Measurements from ENCODE around the gene UBLCP1.
A peak's percentile ranks its signal among the peaks of the same experiment; 100 is the strongest.
"Not testable (repeated sequence)": the region's sequence is repeated elsewhere in the genome, so short reads cannot be mapped to it uniquely, and the experiment has no call there.

UBLCP1 gene

DNA sequence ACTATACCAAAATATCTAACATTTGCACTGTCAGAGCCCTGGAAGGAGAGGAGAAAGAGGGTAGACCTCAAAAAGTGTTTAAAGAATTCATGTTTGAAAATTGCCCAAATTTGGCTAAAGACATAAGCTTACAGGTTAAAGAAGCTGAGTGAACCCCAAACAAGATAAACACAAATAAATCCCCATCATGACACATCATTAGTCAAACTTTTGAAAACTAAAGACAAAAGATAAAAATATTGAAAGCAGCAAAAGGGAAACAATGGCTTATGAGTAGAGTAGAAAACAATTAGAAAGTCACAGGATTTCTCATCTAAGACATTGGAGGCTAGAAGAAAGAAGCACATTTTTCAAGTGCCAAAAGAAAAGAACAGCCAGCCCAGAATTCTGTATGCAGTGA lies 6.1 kb upstream of the UBLCP1 start:
- no peak for DNase-seq

DNA sequence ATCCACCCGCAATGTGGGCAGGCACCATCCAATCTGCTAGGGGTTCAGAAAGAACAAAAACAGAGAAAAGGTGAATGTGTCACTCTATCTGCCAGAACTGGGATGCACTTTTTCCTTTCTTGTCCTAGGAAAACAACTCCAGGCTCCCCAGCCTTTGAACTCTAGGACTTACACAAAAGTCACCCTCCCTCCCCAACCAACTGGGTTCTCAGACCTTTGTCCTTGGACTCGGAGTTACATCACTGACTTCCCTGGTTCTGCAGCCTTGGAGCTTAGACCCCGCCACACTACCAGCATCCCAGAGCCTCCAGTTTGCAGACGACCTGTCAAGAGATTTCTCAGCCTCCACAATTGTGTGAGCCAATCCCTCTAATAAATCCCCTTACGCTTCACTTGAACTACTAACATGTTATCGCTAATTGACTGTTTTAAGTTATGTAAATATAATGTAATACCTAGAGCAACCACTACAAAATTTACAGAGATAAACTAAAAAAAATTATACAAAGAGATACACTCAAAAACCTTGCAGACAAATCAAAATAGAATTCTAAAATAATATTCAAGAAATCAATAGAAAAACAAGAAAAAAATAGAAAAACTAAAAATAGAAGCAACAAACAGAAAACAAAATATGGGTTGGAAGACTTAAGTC lies 5.3 kb upstream of the UBLCP1 start:
- DNase-seq: no peak

DNA sequence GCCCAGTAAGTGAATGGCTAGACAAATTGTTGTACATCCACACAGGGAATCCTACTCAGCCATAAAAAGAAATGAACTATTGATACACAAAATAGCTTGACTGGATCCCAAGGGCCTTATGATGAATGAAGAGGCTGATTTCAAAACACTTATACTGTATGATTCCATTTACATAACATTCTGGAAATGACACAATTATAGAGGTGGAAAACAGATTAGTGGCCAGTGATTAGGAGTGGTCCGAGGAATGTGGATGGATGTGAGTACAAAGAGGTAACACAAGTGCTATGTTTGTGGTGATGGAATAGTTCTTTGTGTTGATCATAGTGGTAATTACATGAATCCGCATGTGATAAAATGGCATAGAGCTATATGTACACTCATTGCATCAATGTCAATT lies 4.7 kb upstream of the UBLCP1 start:
- DNase-seq: no peak

DNA sequence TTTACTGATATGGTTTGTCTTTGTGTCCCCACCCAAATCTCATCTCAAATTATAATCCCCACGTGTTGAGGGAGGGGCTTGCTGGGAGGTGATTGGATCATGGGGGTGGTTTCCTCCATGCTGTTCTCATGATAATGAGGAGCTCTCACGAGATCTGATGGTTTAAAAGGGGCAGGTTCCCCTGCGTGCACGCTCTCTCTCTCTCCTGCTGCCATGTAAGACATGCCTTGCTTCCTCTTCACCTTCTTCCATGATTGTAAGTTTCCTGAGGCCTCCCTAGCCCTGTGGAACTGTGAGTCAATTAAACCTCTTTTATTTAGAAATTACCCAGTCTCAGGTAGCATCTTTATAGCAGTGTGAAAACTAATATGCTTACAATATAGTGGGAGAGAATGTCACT lies 2.9 kb upstream of the UBLCP1 start:
- not testable (repeated sequence) for DNase-seq

- DNase-seq: no peak
These were observed 625 bp upstream of the UBLCP1 start for GRCh38 chr5:159262472-159262858.

- no peak for DNase-seq
These were observed 447 bp downstream of the UBLCP1 start for GRCh38 chr5:159263569-159263905.

DNA sequence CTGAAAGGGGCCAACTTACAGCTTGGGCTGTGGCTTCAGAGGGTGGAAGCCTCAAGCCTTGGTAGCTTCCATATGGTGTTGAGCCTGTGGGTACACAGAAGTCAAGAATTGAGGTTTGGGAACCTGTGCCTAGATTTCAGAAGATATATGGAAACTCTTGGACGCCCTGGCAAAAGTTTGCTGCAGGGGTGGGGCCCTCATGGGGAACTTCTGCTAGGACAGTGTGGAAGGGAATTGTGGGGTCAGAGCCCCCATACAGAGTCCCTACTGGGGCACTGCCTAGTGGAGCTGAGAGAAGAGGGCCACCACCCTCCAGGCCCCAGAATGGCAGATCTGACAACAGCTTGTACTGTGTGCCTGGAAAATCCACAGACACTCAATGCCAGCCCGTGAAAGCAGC lies 3.7 kb downstream of the UBLCP1 start:
- DNase-seq: not testable (repeated sequence)

- DNase-seq: no peak
These were observed 6.6 kb downstream of the UBLCP1 start for GRCh38 chr5:159269723-159270122.

DNA sequence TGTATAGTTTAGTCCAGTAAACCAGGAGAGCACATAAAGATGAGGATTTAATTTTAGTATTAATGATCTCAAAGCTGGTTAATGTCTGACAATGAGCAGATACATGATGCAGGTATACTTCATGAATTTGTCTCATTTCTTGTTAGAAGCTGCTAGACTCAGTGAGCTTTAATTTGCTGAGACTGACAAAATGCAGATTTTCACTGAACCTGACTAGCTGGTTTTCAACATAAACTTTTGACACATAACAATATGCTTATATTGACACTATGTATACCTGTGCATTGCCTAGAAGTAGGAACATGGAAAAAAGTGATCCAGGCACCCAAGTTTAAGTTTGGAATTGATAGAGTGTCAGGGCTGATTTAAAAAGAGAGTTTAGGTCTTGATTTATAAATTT lies 10.8 kb downstream of the UBLCP1 start:
- DNase-seq: no peak

- no peak for DNase-seq
These were observed 11.6 kb downstream of the UBLCP1 start for GRCh38 chr5:159274676-159275075.

GRCh38 chr5:159286420-159287035 lies 23.4 kb downstream of the UBLCP1 start:
- DNase-seq: no peak

DNA sequence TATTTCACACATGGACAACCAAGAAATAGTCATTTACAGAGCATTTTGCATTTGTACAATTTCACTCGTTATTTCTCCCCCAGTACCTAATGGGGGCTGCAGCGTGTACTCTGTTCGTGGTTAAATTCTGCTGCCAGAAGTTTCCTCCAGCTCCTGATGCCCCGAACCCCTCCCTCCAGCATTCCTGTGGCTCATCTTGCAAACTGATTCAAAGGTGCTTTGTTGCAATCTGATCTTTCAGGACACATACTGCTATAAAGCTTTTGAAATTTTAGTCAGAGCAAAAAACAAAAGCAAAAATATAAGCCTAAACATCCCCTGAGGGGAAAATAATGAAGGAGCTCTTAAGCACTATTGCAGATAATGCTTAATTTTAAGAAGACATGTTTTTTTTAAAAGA lies 27.7 kb downstream of the UBLCP1 start:
- DNase-seq: no peak

DNA sequence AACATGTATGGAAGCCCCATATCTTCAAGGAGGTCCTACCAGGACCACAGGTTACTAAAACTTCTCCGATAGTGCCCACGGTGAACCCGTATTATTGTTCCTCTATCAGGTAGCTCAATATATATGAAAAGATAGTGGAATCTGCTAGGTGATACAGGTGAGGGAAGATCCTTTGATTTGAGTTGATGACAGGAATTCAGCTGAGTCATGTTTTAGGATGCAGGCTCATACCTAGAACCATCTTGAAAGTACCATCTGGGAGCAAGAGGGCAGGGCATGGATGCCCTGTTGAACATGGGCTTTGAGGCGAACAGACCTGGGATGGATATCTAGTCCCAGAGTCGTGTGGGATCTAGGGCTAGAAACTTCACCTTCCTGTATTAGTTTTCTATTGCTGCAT lies 31.8 kb downstream of the UBLCP1 start:
- DNase-seq: no peak

DNA sequence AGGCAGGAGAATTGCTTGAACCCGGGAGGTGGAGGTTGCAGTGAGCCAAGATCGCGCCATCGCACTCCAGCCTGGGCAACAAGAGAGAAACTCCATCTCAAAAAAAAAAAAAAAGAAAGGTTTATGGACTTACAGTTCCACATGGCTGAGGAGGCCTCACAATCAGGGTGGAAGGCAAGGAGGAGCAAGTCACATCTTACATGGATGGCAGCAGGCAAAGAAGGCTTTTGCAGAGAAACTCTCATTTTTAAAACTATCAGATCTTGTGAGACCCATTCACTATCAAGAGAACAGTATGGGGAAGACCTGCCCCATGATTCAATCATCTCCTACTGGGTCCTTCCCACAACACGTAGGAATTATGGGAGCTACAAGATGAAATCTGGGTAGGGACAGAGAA lies 34.2 kb downstream of the UBLCP1 start:
- DNase-seq: not testable (repeated sequence)

DNA sequence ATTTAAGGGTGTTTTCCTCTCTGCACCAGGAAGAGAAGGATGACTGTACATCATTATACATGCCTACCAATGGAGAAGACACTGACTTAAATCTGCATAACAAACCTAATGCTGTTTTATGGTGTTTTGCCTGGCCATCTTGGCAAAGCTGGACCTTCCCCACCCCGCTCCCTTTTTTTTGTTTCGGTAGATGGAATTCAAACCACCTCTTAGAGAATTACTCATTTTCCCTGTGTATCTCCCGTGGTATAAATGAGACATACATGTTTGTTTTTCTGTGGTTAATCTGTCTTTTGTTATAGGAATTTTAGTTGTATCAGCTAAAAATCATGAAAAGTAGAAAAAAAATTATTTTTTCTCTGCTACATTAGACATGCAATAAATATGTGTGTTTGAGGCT lies 38.4 kb downstream of the UBLCP1 start:
- no peak for DNase-seq

DNA sequence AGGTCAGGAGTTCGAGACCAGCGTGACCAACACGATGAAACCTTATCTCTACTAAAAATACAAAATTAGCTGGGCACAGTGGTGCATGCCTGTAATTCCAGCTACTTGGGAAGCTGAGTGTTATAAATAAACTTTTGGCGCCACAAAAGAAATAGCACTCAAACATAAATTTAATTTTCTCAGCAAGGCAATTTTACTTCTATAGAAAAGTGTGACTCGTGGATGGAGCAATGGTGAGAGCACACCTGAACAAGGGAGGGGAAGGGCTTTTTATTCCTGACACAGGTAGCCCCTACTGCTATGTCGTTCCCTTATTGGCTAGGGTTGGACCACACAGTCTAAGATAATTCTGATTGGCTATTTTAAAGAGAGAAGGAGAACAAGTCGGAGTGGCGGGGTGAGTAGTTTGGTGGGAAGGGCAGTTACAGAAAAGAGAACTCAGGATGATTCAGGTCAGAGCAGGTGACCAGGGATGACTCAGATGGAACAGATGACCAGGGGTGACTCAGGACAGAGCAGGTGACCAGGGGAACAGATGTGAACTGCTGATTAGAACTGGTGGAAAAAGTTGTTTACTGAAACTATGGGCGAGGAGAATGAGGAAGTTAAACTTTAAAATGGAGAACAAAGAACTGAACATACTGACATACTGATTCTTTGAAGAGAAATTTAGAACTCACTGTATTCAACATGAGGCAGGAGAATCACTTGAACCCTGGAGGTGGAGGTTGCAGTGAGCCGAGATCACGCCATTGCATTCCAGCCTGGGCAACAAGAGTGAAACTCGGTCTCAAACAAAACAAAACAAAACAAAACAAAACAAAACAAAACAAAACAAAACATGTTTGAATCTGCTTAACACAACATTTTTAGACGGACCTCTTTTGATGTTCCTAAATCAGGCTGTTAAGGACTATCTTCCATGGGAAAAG lies 39.1 kb downstream of the UBLCP1 start:
- not testable (repeated sequence) for DNase-seq

- no peak for DNase-seq
These were observed 40.2 kb downstream of the UBLCP1 start for GRCh38 chr5:159303286-159303685.

DNA sequence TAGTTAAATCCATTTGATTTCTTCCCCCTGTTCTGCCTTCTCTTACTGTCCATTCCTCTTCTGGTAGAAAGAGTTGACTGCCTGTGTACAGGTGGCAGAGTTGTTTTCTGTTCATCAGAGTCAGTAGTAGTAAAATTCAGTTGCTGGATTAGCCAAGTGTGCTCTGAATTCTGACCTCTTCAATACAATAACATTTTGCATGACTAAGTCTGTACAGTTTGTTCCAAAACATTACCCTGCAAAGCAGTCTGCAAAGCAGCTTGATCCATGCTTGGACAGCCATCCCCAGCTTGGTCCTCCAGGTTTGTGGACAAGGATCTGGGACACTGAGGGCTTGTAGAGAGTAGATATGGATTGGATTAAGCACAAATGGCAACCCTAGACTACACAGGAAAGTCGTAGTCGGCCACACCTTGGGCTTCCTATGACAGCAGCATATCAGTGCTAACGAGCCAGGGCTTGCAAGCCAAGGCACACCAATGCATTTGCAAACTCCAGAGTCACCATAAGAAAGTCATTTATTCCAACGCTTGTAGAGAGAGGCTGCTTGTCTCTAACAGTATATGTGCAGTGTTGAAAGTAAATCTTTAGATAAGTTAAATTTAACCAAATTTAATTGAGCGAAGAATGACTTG lies 42.0 kb downstream of the UBLCP1 start:
- no peak for DNase-seq

DNA sequence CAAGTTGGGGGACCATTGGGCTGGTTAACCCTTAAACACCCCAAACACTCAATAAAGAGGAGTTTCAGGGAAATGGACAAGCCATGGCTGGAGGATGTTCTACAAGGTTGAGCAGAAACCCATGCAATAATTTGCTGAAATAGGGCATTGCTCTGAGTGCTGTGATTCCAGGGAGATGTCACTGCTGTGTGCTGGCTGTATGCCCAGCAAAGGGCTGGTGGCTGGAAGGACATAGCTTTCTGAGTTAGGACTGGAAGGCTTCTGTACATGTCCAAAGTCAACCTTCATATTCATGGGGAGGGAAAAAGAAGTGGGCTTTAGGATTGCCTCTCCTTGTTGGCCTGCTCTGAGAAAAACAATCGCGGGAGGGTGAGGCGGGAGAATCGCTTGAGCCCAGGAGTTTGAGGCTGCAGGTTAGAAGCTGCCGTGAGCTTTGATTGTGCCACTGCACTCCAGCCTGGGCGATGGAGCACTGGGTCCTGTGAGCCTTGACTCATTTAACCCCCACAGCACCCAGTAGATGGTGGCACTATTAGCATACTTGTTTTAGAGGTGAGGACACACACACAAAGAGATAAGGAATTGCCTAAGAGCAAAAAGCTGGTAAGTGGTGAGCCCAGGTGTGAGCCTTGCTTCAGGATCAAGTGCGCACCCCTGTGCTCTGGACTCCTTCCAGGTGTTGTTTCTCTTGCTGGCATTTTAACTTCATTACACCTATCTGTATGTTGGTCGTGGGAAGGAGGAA lies 46.8 kb downstream of the UBLCP1 start:
- DNase-seq: no peak

GRCh38 chr5:159310511-159310910 lies 47.4 kb downstream of the UBLCP1 start:
- peak; percentile 11 to 33 for DNase-seq

- DNase-seq: no peak
These were observed 48.0 kb downstream of the UBLCP1 start for GRCh38 chr5:159311063-159311462.

DNA sequence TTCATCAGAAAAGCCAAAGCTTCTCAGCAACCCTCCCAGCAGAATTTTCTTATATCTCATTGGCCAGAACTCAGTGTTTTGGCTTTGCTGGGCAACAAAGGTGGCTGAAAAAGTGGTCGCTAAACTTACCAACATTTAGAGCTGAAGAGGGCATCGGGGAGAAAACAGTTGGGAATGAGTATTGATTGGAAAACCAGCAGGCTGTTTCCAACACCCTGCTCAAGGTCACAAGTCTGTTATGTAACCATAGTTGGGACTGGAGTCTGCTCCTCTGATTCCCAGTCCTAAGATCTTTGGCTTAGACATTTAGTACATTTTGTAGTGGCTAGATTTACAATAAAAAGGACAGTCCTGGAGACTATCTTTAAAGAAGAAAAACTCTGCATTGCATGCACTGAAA lies 50.1 kb downstream of the UBLCP1 start:
- no peak for DNase-seq

Measured in activated CD4-positive, alpha-beta T cell treated with anti-CD3 and anti-CD28 coated beads, Interleukin-2, amount 50 U/mL, for 48 hours (primary cell).